Pancreas (tissue), 10 donors: ENCODE measurements around the gene KPTN. TPM values are rescaled to one million over a fixed set of nuclear protein-coding genes. Genes with fewer than 3 reads are reported as not detected.

Experiments
- ATAC-seq, 4 donors: fragments of 200-7000 bp; cut with Tn5 transposase; one replicate each; pipeline versions ENCODE4 v1.8.0 to v1.9.1; 2020; ENCODE audit warnings: mild to moderate bottlenecking in 4 of 4, moderate library complexity in 4 of 4
- DNase-seq, 6 donors: peaks; one replicate each; pipeline ENCODE4 v3.0.0-alpha.2; 2020
- FAIRE-seq: peaks from 2 replicates; lab custom pipeline; 2012; peaks lifted over from hg19 to GRCh38; lab: Jason Lieb, UNC
- H3K27ac ChIP-seq, 4 donors: fragments of 200-600 bp; sonication (generic); 1 replicate in 3 of 4; 2 replicates in 1 of 4; pipeline versions ENCODE4 v1.5.0 to v1.8.0; 2020
- H3K27me3 ChIP-seq, 4 donors: fragments of 200-600 bp; one replicate each; pipeline ENCODE4 v1.8.0; 2021
- H3K36me3 ChIP-seq, 3 donors: fragments of 200-600 bp; sonication (generic) in 1 of 3; one replicate each; pipeline versions ENCODE4 v1.5.0 to v1.8.0; 2020 to 2021
- H3K4me1 ChIP-seq, 3 donors: fragments of 200-600 bp; one replicate each; pipeline ENCODE4 v1.8.0; 2021
- H3K4me3 ChIP-seq, 4 donors: fragments of 200-600 bp; sonication (generic) in 2 of 4; one replicate each; pipeline versions ENCODE4 v1.5.0 to v1.8.0; 2020 to 2021
- H3K9me3 ChIP-seq, 4 donors: fragments of 200-600 bp; one replicate each; pipeline ENCODE4 v1.8.0; 2021
- WGBS, 2 donors: extraction: QIAGEN DNeasy Blood & Tissue Kit; methylation state at CpG; one replicate each; pipeline ENCODE4 v1.1.7; 2013; 5-methylcytosine and 5-hydroxymethylcytosine counted together
- intact Hi-C, 3 donors: fragments of 100-400 bp; cut with DNase I; formaldehyde crosslinking; loops; one replicate each; pipeline versions ENCODE4 v1.11.1 to v1.14.2; 2022
- polyA plus RNA-seq, 2 donors: library from polyadenylated mRNA; stranded (reverse); fragments of 200-250 nt; gene quantifications; one replicate each; pipeline ENCODE4 v1.2.3, GENCODE V29; 2013
- total RNA-seq, 6 donors: library from RNA; stranded (reverse); fragmentation: NEBNext Ultra II Directional in 4 of 6; extraction: Animal tissue kit (Norgen Biotek cat#: 25700) in 4 of 6; gene quantifications; one replicate each; pipeline versions ENCODE4 v1.2.1 to v1.2.4, GENCODE V29; 2021 to 2023
- TF ChIP-seq, protein P1 (sequence below), 4 donors: fragments of 200-600 bp; sonication (generic) in 3 of 4; IDR thresholded peaks; one replicate each; pipeline versions ENCODE4 v1.5.0 to v1.8.0; 2021; ENCODE audit warnings: antibody characterized with exemption in 4 of 4
- donor health status: healthy with polysubstance abuse.
- donor health status: DM: no; HTN: no; CAD: no; lungs with moderate emphysema.
- donor health status: DM: no; HTN: no; CAD: no.
- donor health status: control.
- donor health status: control.
- donor health status: Bipolar disorder and iron deficiency.
- donor health status: DM: yes; HTN: yes; CAD: no.
- donor health status: DM: no; HTN: no; CAD: no.
- donor health status: DM: no; HTN: no; CAD: no.
- donor health status: DM: yes; HTN: yes; CAD: no.

KPTN gene
- total and polyA plus RNA-seq, 8 donors, result 3.0 to 53.3 (median 6.0) TPM

DNA sequence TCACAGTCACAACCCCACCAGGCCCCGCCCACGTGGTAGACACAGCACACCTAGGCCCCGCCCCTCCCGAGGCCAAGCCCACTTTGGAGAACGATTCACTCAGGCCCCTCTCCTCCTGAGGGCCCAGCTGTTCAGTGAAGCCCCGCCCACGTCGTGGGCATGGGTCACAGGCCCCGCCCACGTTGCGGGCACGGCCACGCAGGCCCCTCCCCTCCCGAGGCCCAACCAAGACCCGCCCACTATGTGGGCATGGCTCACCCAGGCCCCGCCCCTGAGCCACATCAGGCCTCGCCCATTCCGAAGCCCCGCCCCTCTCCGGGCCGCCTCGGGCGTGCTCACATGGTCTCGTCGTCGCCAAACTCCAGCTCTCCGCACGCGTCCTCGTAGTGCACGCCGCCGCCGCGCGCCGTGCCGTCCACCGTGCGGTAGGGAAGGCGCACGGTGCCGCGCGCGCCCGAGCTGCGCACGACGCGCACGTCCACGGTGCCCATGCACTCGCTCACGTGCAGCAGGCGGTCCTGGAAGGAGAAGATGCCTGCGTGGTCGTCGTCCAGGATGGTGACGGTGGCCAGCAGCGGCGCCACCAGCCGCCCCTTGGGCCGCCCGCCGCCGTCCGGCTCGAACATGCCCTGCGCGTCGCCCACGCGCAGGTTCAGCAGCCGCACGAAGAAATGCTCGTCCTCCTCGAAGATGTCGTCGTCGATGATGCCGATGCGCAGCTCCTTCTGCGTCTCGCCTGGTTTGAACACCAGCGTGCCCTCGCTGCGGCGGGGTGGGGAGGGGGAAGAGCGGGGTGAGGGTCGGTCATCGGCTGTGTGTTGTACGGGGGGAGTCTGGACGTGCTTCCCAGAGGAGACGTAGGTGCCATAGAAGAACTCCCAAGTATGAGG is 36.3 kb downstream of the KPTN start:
- peak in 3 of 6 donors; percentile 54 to 68 (median 66) for DNase-seq
- TF ChIP-seq, protein P1, sequence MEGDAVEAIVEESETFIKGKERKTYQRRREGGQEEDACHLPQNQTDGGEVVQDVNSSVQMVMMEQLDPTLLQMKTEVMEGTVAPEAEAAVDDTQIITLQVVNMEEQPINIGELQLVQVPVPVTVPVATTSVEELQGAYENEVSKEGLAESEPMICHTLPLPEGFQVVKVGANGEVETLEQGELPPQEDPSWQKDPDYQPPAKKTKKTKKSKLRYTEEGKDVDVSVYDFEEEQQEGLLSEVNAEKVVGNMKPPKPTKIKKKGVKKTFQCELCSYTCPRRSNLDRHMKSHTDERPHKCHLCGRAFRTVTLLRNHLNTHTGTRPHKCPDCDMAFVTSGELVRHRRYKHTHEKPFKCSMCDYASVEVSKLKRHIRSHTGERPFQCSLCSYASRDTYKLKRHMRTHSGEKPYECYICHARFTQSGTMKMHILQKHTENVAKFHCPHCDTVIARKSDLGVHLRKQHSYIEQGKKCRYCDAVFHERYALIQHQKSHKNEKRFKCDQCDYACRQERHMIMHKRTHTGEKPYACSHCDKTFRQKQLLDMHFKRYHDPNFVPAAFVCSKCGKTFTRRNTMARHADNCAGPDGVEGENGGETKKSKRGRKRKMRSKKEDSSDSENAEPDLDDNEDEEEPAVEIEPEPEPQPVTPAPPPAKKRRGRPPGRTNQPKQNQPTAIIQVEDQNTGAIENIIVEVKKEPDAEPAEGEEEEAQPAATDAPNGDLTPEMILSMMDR (IDR thresholded peaks at IDR 0.05), result no peak
- Histone ChIP-seq H3K27me3 (no peaks in the 10 kb centered on the region), H3K4me1 (no peaks in the 10 kb centered on the region), H3K9me3 (no peaks in the 10 kb centered on the region), H3K36me3 (no peaks in the 10 kb centered on the region), H3K27ac (no peak overlapping the region), H3K4me3 (no peak overlapping the region)
- FAIRE-seq, result no peak
- WGBS, 2 donors, result 39 to 41% methylated on average over 89 to 95 of the region's 95 CpGs
- intact Hi-C loops, result loop anchor here in 1 of 3 donors (10.0 kb wide), 1 partner anchor 247 kb away; no protein-coding TSS in a partner anchor
- peak in 3 of 4 donors; percentile 33 to 61 (median 52) for ATAC-seq

DNA sequence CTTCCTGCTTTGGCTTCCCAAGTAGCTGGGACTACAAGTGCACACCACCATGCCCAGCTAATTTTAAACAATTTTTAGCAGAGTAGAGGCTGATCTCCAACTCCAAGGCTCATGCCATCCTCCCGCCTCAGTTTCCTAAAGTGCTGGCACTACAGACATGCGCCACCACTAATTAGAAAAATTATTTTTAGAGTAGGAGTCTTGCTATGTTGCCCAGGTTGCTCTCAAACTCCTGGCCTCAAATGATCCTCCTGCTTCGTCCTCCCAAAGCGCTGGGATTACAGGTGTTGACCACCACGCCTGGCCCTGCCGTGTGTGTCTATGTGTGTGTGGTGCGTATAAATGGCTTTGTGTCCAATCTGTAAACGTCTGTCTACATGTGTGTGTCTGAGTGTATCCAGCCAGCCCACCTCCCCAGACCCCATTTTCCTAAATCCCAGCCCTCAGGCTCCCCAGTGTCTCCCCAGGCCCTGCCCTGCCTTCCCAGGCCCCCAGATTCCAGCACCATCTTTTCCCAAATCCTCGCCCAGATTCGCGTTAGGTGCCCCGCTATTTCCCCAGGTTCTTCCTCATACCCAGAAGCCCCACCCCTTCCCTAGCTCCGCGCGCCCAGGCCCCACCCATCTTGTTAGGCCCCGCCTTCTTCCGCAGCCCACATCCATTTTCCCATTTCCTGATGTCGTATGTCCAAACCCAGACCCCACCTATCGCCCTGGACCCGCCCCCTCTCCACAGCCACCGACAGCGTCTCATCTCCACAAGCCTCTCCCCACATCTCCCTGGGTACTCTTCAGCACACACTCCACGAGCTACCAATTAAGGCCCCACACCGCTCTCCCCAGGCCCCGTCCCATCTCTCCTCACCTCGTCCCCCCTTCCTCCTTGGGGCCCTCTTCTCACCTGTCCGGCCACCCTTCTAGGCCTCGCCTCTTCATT is 37.2 kb downstream of the KPTN start:
- intact Hi-C loops, result loop anchor here in 1 of 3 donors (10.0 kb wide), 1 partner anchor 248 kb away; no protein-coding TSS in a partner anchor
- Histone ChIP-seq H3K27ac (no peak overlapping the region), H3K4me1 (no peaks in the 10 kb centered on the region), H3K27me3 (no peaks in the 10 kb centered on the region), H3K9me3 (no peaks in the 10 kb centered on the region), H3K36me3 (no peaks in the 10 kb centered on the region), H3K4me3 (no peak overlapping the region)
- no peak for FAIRE-seq
- DNase-seq, result peak in 1 of 6 donors; percentile 35
- ATAC-seq, result peak in 3 of 4 donors; percentile 45 to 64 (median 46)
- TF ChIP-seq, protein P1 (IDR thresholded peaks at IDR 0.05), result no peak
- WGBS, 2 donors, result 49 to 52% methylated on average over 28 of the region's 28 CpGs

DNA sequence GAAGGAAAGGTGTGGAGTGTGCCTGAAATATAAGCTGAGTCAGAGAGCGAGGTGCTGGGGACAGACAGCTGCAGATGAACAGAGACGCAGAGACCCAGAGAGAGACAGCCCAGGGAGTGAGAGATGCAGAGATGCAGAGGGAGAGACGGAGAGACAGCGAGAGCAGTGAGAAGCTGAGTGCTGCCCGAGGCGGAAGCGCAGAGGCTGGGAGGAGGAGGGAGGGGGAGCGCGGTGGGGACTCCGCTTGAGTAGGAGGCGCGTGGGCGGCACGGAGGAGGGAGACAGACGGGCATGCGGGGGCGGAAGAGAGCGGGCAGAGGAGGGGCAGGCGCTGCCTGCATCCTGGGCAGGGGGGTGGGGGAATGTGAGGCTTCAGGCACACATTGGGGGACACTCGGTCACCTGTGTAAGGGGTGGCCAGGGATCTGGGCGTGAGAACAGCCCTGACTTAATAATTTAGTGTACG is 38.0 kb downstream of the KPTN start:
- DNase-seq (peak; percentile 35 to 79 (median 50)), ATAC-seq (peak; percentile 55 to 89 (median 79)), FAIRE-seq (no peak)
- Histone ChIP-seq H3K9me3 (no peaks in the 10 kb centered on the region), H3K4me3 (peak overlapping the region in 1 of 4 donors; percentile 10), H3K36me3 (no peaks in the 10 kb centered on the region), H3K27me3 (no peaks in the 10 kb centered on the region), H3K4me1 (no peaks in the 10 kb centered on the region), H3K27ac (no peak overlapping the region)
- intact Hi-C loops, result loop anchor here in 1 of 3 donors (10.0 kb wide), 1 partner anchor 249 kb away; no protein-coding TSS in a partner anchor
- TF ChIP-seq, protein P1 (IDR thresholded peaks at IDR 0.05), result no peak
- 18 to 32% methylated on average over 22 of the region's 22 CpGs for WGBS, 2 donors

DNA sequence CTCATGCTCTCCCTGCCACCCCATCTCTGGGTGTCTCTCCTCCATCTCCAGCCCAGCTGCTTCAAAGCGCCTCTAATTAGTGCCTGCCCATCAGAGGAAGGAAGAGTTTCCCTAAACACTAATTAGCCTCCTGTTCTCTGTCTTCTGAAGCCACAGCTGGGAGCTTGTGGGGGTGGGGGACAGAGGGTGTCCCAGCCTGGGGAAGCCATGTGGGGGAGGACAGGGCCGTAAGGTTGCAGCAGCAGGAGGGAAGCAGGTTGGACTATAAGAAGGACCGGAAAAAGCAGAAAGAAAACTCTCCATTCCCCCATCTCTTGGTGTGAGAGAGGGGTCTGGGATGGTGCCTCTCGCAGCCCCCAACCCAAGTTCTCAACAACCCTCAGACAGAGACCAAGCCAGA is 38.5 kb downstream of the KPTN start:
- H3K4me1 ChIP-seq, result no peaks in the 10 kb centered on the region
- ATAC-seq (no peak), DNase-seq (peak in 1 of 6 donors; percentile 12), FAIRE-seq (no peak)
- 52 to 67% methylated on average over 4 of the region's 4 CpGs for WGBS, 2 donors
- no peaks in the 10 kb centered on the region for H3K9me3 ChIP-seq
- H3K36me3 ChIP-seq, result no peaks in the 10 kb centered on the region
- no peaks in the 10 kb centered on the region for H3K27me3 ChIP-seq
- H3K4me3 ChIP-seq, result peak overlapping the region in 1 of 4 donors; percentile 10
- intact Hi-C loops, result loop anchor here in 1 of 3 donors (10.0 kb wide), 1 partner anchor 249 kb away; no protein-coding TSS in a partner anchor
- TF ChIP-seq, protein P1 (IDR thresholded peaks at IDR 0.05), result no peak
- no peak overlapping the region for H3K27ac ChIP-seq
